Upper lobe of right lung (tissue), 1 donor: ENCODE data around the gene GLS2. TPM values are rescaled to one million over a fixed set of nuclear protein-coding genes. Genes with fewer than 3 reads are reported as not detected.

Experiments
- ATAC-seq: fragments of 200-7000 bp; cut with Tn5 transposase; one replicate; pipeline ENCODE4 v1.9.1; 2020; ENCODE audit warnings: mild to moderate bottlenecking, moderate library complexity
- DNase-seq: peaks from one replicate; pipeline ENCODE4 v3.0.0-alpha.2; 2020
- H3K27ac ChIP-seq: fragments of 200-600 bp; one replicate; pipeline ENCODE4 v1.8.0; 2022
- H3K27me3 ChIP-seq: fragments of 200-600 bp; one replicate; pipeline ENCODE4 v1.8.0; 2022; ENCODE audit warnings: mild to moderate bottlenecking
- H3K36me3 ChIP-seq: fragments of 200-600 bp; one replicate; pipeline ENCODE4 v1.8.0; 2022
- H3K4me1 ChIP-seq: fragments of 200-600 bp; one replicate; pipeline ENCODE4 v1.8.0; 2022
- H3K4me3 ChIP-seq: fragments of 200-600 bp; one replicate; pipeline ENCODE4 v1.8.0; 2022; ENCODE audit warnings: mild to moderate bottlenecking
- H3K9me3 ChIP-seq: fragments of 200-600 bp; one replicate; pipeline ENCODE4 v1.8.0; 2022
- intact Hi-C: fragments of 100-400 bp; cut with DNase I; formaldehyde crosslinking; loops from one replicate; pipeline ENCODE4 v1.11.0; 2022
- total RNA-seq: library from RNA; stranded (reverse); fragmentation: NEBNext Ultra II Directional; extraction: Animal tissue kit (Norgen Biotek cat#: 25700); gene quantifications from one replicate; pipeline ENCODE4 v1.2.1, GENCODE V29; 2021
- TF ChIP-seq, protein P1 (sequence below): fragments of 200-600 bp; IDR thresholded peaks from one replicate; pipeline ENCODE4 v1.8.0; 2022; ENCODE audit warnings: antibody characterized with exemption
- donor health status: DM: no; HTN: yes; CAD: no; lungs with severe emphysema.

Gene GLS2
- total RNA-seq, 1 donor from 2014 or later = 5.5 TPM

DNA sequence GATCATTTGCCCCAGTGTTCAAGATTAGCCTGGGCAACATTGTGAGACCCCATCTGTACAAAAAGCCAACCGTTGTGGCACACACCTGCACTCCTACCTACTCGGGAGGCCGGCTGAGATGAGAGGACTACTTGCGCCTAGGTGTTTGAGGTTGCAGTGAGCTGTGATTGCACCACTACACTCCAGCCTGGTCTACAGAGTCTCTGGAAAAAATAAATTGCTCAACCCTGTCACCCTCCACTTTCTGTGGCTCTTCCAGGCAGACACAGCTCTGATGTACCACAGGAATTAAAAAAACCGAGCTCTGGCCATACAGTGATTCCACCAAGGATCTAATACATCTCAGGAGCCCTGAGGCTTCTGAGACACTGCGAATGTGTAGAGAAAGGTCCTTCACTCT, 53.1 kb downstream of the GLS2 start:
- ATAC-seq (no peak), DNase-seq (no peak)
- no peaks in the 10 kb centered on the region for H3K4me1 ChIP-seq
- no peaks in the 10 kb centered on the region for H3K9me3 ChIP-seq
- H3K4me3 ChIP-seq = no peak overlapping the region
- H3K36me3 ChIP-seq = no peaks in the 10 kb centered on the region
- H3K27me3 ChIP-seq = no peaks in the 10 kb centered on the region
- TF ChIP-seq, protein P1, sequence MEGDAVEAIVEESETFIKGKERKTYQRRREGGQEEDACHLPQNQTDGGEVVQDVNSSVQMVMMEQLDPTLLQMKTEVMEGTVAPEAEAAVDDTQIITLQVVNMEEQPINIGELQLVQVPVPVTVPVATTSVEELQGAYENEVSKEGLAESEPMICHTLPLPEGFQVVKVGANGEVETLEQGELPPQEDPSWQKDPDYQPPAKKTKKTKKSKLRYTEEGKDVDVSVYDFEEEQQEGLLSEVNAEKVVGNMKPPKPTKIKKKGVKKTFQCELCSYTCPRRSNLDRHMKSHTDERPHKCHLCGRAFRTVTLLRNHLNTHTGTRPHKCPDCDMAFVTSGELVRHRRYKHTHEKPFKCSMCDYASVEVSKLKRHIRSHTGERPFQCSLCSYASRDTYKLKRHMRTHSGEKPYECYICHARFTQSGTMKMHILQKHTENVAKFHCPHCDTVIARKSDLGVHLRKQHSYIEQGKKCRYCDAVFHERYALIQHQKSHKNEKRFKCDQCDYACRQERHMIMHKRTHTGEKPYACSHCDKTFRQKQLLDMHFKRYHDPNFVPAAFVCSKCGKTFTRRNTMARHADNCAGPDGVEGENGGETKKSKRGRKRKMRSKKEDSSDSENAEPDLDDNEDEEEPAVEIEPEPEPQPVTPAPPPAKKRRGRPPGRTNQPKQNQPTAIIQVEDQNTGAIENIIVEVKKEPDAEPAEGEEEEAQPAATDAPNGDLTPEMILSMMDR = no peak
- intact Hi-C loops = no loop called here
- no peak overlapping the region for H3K27ac ChIP-seq

DNA sequence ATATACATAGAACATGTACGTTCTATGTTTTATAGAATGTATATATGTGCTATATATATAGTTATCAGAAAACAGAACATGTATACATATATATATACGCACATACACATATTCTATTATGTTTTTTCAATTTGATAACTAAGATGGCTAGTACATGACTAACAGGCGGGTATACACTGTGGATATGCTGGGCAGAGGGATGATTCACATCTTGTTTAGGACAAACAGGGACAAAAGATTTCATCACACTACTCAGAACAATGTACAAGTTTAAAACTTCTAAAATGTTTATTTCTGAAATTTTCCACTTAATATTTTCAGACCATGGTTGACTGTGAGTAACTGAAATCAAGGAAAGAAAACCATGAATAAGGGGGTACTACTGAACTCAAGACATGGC, 56.1 kb downstream of the GLS2 start:
- intact Hi-C loops = no loop called here
- ATAC-seq (no peak), DNase-seq (no peak)
- no peak overlapping the region for H3K27ac ChIP-seq
- no peak overlapping the region for H3K4me3 ChIP-seq
- H3K27me3 ChIP-seq = no peaks in the 10 kb centered on the region
- peaks cover 6% of the 10 kb centered on the region for H3K36me3 ChIP-seq
- TF ChIP-seq, protein P1 = no peak
- no peaks in the 10 kb centered on the region for H3K9me3 ChIP-seq
- H3K4me1 ChIP-seq = no peaks in the 10 kb centered on the region

DNA sequence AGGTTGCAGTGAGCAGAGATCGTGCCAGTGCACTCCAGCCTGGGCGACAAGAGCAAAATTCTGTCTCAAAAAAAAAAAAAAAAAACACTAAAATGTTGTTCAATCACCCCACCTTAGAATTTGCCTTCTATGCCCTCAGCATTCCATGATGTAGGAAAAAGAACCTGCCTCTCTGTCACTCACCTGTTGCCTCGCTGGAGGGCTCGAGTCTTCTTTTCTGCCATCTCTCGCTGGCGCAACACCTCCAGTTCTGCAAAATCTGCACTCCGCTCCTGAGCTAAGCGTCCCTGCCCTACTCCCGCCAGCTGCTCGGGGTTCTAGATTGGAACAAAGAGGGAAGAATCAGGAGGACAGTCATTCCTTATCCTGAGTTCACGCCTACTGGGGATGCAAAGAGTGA, 56.7 kb downstream of the GLS2 start:
- H3K4me3 ChIP-seq = no peak overlapping the region
- intact Hi-C loops = no loop called here
- TF ChIP-seq, protein P1 = no peak
- no peaks in the 10 kb centered on the region for H3K4me1 ChIP-seq
- no peaks in the 10 kb centered on the region for H3K27me3 ChIP-seq
- no peak for DNase-seq
- H3K27ac ChIP-seq = no peak overlapping the region
- H3K9me3 ChIP-seq = no peaks in the 10 kb centered on the region
- H3K36me3 ChIP-seq = peaks cover 6% of the 10 kb centered on the region
- no peak for ATAC-seq

DNA sequence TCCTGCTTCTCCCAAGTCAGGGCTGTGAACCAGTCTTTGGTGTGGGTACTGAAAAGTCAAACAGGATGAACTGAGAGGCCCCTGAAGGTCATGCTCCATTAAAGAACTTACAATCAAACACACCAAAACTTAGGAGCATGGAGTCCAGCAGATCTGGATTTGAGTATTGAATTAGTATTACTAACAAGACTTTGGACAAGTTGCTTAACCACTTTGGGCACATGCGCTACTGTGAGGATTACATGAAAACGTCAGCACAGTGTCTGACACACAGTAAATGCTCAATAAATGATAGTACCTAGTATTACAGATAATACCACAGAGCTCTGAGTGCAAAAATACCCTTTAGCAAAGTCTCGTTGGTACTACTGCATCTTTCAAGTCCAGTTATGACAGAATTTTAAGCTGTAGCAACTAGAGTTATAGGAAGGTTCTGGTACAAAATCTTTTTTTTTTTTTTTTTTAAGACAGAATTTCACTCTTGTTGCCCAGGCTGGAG, 62.0 kb downstream of the GLS2 start:
- peaks cover 26% of the 10 kb centered on the region for H3K36me3 ChIP-seq

DNA sequence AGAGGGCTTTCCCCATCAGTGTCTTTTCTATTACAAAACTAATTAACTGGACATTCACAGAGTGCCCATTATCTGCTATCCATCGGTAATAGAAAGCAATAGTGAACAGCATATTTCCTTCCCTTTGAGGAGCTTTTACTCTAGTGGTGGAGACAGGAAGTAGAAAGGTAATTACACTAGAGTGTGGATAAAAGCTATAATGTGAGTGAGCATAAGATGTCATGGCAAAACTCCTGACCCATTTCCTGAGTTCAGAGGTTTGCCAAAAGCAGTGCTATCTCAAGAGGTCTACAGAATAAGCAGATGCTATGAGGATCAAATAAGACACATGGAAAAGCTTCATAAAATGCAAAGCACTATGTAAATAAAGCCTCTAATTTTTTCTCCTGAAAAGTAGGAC, 62.8 kb downstream of the GLS2 start:
- intact Hi-C loops = no loop called here
- no peak overlapping the region for H3K4me3 ChIP-seq
- DNase-seq (no peak), ATAC-seq (no peak)
- no peaks in the 10 kb centered on the region for H3K9me3 ChIP-seq
- H3K27ac ChIP-seq = no peak overlapping the region
- peaks cover 26% of the 10 kb centered on the region for H3K36me3 ChIP-seq
- no peaks in the 10 kb centered on the region for H3K4me1 ChIP-seq
- H3K27me3 ChIP-seq = no peaks in the 10 kb centered on the region
- TF ChIP-seq, protein P1 = no peak

More for the DNA sequence above, 62.0 kb downstream of the GLS2 start:
- no peaks in the 10 kb centered on the region for H3K27me3 ChIP-seq
- intact Hi-C loops = no loop called here
- no peaks in the 10 kb centered on the region for H3K9me3 ChIP-seq
- no peak overlapping the region for H3K27ac ChIP-seq
- DNase-seq (no peak), ATAC-seq (no peak)
- TF ChIP-seq, protein P1 = no peak
- H3K4me1 ChIP-seq = no peaks in the 10 kb centered on the region
- no peak overlapping the region for H3K4me3 ChIP-seq

Other genes with a start within 250 kb of the GLS2 start
- 28.0 TPM for gene ANKRD52, start 229.8 kb downstream of the GLS2 start, total RNA-seq
- gene COQ10A, start 221.2 kb downstream of the GLS2 start, total RNA-seq = 12.0 TPM
- gene CS, start 187.8 kb downstream of the GLS2 start, total RNA-seq = 159 TPM
- gene CNPY2, start 172.2 kb downstream of the GLS2 start, total RNA-seq = 101 TPM
- 84.4 TPM for gene PAN2, start 154.2 kb downstream of the GLS2 start, total RNA-seq
- gene IL23A, start 149.3 kb downstream of the GLS2 start, total RNA-seq = 0.81 TPM
- 199 TPM for gene STAT2, start 128.1 kb downstream of the GLS2 start, total RNA-seq
- not detected for gene APOF, start 125.3 kb downstream of the GLS2 start, total RNA-seq
- 9.8 TPM for gene TIMELESS, start 38.7 kb downstream of the GLS2 start, total RNA-seq
- not detected for gene MIP, start 33.5 kb downstream of the GLS2 start, total RNA-seq
- gene SPRYD4, start 19.6 kb downstream of the GLS2 start, total RNA-seq = 3.2 TPM
- gene RBMS2, start 33.7 kb upstream of the GLS2 start, total RNA-seq = 142 TPM
- gene BAZ2A, start 142.2 kb upstream of the GLS2 start, total RNA-seq = 98.5 TPM
- 338 TPM for gene ATP5F1B, start 157.8 kb upstream of the GLS2 start, total RNA-seq
- gene PTGES3, start 200.1 kb upstream of the GLS2 start, total RNA-seq = 168 TPM
- 665 TPM for gene NACA, start 237.1 kb upstream of the GLS2 start, total RNA-seq